Aorta (tissue), 5 donors: ENCODE measurements around the gene CA6. TPM values are rescaled to one million over a fixed set of nuclear protein-coding genes. Genes with fewer than 3 reads are reported as not detected.

Experiments used
- ATAC-seq: fragments of 200-7000 bp; cut with Tn5 transposase; one replicate; pipeline ENCODE4 v1.9.1; 2022; ENCODE audit warnings: moderate library complexity; ENCODE audit not compliant: low FRiP score
- DNase-seq, 2 donors: peaks; one replicate each; pipeline ENCODE4 v3.0.0-alpha.2; 2020
- H3K27ac ChIP-seq, 2 donors: one replicate each; pipeline ENCODE4 v1.5.1; 2013; ENCODE audit warnings: low read length in 2 of 2, mild to moderate bottlenecking in 2 of 2, moderate library complexity in 2 of 2, control low read depth in 1 of 2, inconsistent platforms in 1 of 2, low read depth in 1 of 2
- H3K27me3 ChIP-seq, 2 donors: one replicate each; pipeline ENCODE4 v1.6.1; 2013; ENCODE audit warnings: control low read depth in 1 of 2, low read length in 1 of 2, mild to moderate bottlenecking in 1 of 2, moderate library complexity in 1 of 2; ENCODE audit not compliant: insufficient read depth in 2 of 2, control insufficient read depth in 1 of 2
- H3K36me3 ChIP-seq, 2 donors: one replicate each; pipeline ENCODE4 v1.6.1; 2013; ENCODE audit warnings: control low read depth in 1 of 2, low read length in 1 of 2, mild to moderate bottlenecking in 1 of 2; ENCODE audit not compliant: insufficient read depth in 2 of 2, control insufficient read depth in 1 of 2
- H3K4me1 ChIP-seq, 2 donors: one replicate each; pipeline ENCODE4 v1.6.1; 2013; ENCODE audit warnings: low read length in 2 of 2, control low read depth in 1 of 2, mild to moderate bottlenecking in 1 of 2, moderate library complexity in 1 of 2; ENCODE audit not compliant: insufficient read depth in 2 of 2, control insufficient read depth in 1 of 2
- H3K4me3 ChIP-seq, 2 donors: one replicate each; pipeline ENCODE4 v1.5.1; 2013; ENCODE audit warnings: low read length in 2 of 2, control low read depth in 1 of 2, mild to moderate bottlenecking in 1 of 2
- H3K9me3 ChIP-seq: one replicate; pipeline ENCODE4 v1.6.1; 2013; ENCODE audit warnings: mild to moderate bottlenecking, low read length; ENCODE audit not compliant: control insufficient read depth
- WGBS, 2 donors: extraction: QIAGEN DNeasy Blood & Tissue Kit; methylation state at CpG; one replicate each; pipeline ENCODE4 v1.1.7; 2013; 5-methylcytosine and 5-hydroxymethylcytosine counted together
- intact Hi-C, 2 donors: fragments of 100-400 bp; cut with DNase I; formaldehyde crosslinking; loops; one replicate each; pipeline versions ENCODE4 v1.14.2 to v1.15.0; 2022
- polyA plus RNA-seq, 2 donors: library from polyadenylated mRNA; stranded (reverse); fragments of 200-250 nt; gene quantifications; one replicate each; pipeline ENCODE4 v1.2.3, GENCODE V29; 2013
- total RNA-seq, 2 donors: library from RNA; stranded (reverse); fragmentation: NEBNext Ultra II Directional; extraction: Animal tissue kit (Norgen Biotek cat#: 25700); gene quantifications; one replicate each; pipeline ENCODE4 v1.2.1, GENCODE V29; 2021
- donor health status: healthy with polysubstance abuse.
- donor health status: Bipolar disorder and iron deficiency.
- donor health status: DM: no; HTN: no; CAD: no.
- donor health status: DM: no; HTN: no; CAD: no.
- donor health status: DM: yes; HTN: yes; CAD: no.

CA6 gene
- total and polyA plus RNA-seq, 4 donors, result not detected

- H3K27me3 ChIP-seq, result no peaks in the 10 kb centered on the region
- no peaks in the 10 kb centered on the region for H3K4me1 ChIP-seq
- ATAC-seq (peak; percentile 67), DNase-seq (peak in 1 of 2 donors; percentile 55)
- no peaks in the 10 kb centered on the region for H3K36me3 ChIP-seq
- no peak overlapping the region for H3K4me3 ChIP-seq
- intact Hi-C loops, result loop anchor here (2.0 to 5.0 kb wide), 2 partner anchors 27 to 43 kb away; partner anchors contain the start of gene ENO1 (in 1 of the 2)
- peak overlapping the region; percentile 43 to 52 for H3K27ac ChIP-seq
- 11 to 13% methylated on average over 9 of the region's 9 CpGs for WGBS, 2 donors
- H3K9me3 ChIP-seq, result no peaks in the 10 kb centered on the region
Measured at GRCh38 chr1:8905582-8906191, 40.0 kb upstream of the CA6 start.

GRCh38 chr1:8908388-8909151 is 37.1 kb upstream of the CA6 start:
- no peak for ATAC-seq
- 82 to 86% methylated on average over 18 of the region's 18 CpGs for WGBS, 2 donors
- intact Hi-C loops, result loop anchor here in 1 of 2 donors (5.0 kb wide), 1 partner anchor 46 kb away; no protein-coding TSS in a partner anchor

GRCh38 chr1:8910331-8910730 is 35.3 kb upstream of the CA6 start:
- no peaks in the 10 kb centered on the region for H3K4me1 ChIP-seq
- no peaks in the 10 kb centered on the region for H3K36me3 ChIP-seq
- 93 to 98% methylated on average over 3 of the region's 3 CpGs for WGBS, 2 donors
- DNase-seq (no peak), ATAC-seq (no peak)
- H3K27ac ChIP-seq, result no peak overlapping the region
- H3K4me3 ChIP-seq, result no peak overlapping the region
- intact Hi-C loops, result no loop called here
- H3K27me3 ChIP-seq, result no peaks in the 10 kb centered on the region
- no peaks in the 10 kb centered on the region for H3K9me3 ChIP-seq

More at GRCh38 chr1:8908388-8909151, 37.1 kb upstream of the CA6 start:
- H3K36me3 ChIP-seq, result no peaks in the 10 kb centered on the region
- no peak for DNase-seq
- H3K27me3 ChIP-seq, result no peaks in the 10 kb centered on the region
- H3K27ac ChIP-seq, result peak overlapping the region in 1 of 2 donors; percentile 10
- no peaks in the 10 kb centered on the region for H3K4me1 ChIP-seq
- H3K4me3 ChIP-seq, result no peak overlapping the region
- H3K9me3 ChIP-seq, result no peaks in the 10 kb centered on the region

- Histone ChIP-seq H3K36me3 (no peaks in the 10 kb centered on the region), H3K27ac (no peak overlapping the region), H3K27me3 (no peaks in the 10 kb centered on the region), H3K4me3 (no peak overlapping the region), H3K9me3 (no peaks in the 10 kb centered on the region), H3K4me1 (no peaks in the 10 kb centered on the region)
- intact Hi-C loops, result no loop called here
- ATAC-seq (no peak), DNase-seq (no peak)
- WGBS, 2 donors, result 85 to 89% methylated on average over 6 of the region's 6 CpGs
Measured at GRCh38 chr1:8910914-8911313, 34.8 kb upstream of the CA6 start.

- WGBS, 2 donors, result 92 to 95% methylated on average over 13 to 16 of the region's 17 CpGs
- no peak for DNase-seq
- no peaks in the 10 kb centered on the region for H3K9me3 ChIP-seq
- no peaks in the 10 kb centered on the region for H3K4me1 ChIP-seq
- intact Hi-C loops, result no loop called here
- no peak for ATAC-seq
- H3K36me3 ChIP-seq, result no peaks in the 10 kb centered on the region
- no peak overlapping the region for H3K27ac ChIP-seq
- no peaks in the 10 kb centered on the region for H3K27me3 ChIP-seq
- no peak overlapping the region for H3K4me3 ChIP-seq
Measured at GRCh38 chr1:8911416-8912309, 34.0 kb upstream of the CA6 start.

GRCh38 chr1:8913457-8913856 is 32.2 kb upstream of the CA6 start:
- intact Hi-C loops, result no loop called here
- Histone ChIP-seq H3K27me3 (no peaks in the 10 kb centered on the region), H3K9me3 (no peaks in the 10 kb centered on the region), H3K27ac (no peak overlapping the region), H3K4me1 (no peaks in the 10 kb centered on the region), H3K4me3 (no peak overlapping the region), H3K36me3 (no peaks in the 10 kb centered on the region)
- ATAC-seq (no peak), DNase-seq (no peak)
- 82 to 89% methylated on average over 9 of the region's 9 CpGs for WGBS, 2 donors

- Histone ChIP-seq H3K4me3 (no peak overlapping the region), H3K27me3 (no peaks in the 10 kb centered on the region), H3K4me1 (no peaks in the 10 kb centered on the region), H3K9me3 (no peaks in the 10 kb centered on the region), H3K27ac (no peak overlapping the region), H3K36me3 (no peaks in the 10 kb centered on the region)
- ATAC-seq, result no peak
- intact Hi-C loops, result no loop called here
- no peak for DNase-seq
- 86 to 90% methylated on average over 7 of the region's 7 CpGs for WGBS, 2 donors
Measured at GRCh38 chr1:8914466-8914865, 31.2 kb upstream of the CA6 start.

- Histone ChIP-seq H3K4me1 (no peaks in the 10 kb centered on the region), H3K9me3 (no peaks in the 10 kb centered on the region), H3K4me3 (no peak overlapping the region), H3K36me3 (no peaks in the 10 kb centered on the region), H3K27me3 (no peaks in the 10 kb centered on the region), H3K27ac (no peak overlapping the region)
- no peak for ATAC-seq
- no peak for DNase-seq
- intact Hi-C loops, result loop anchor here (5.0 kb wide), 3 partner anchors 72 to 192 kb away; no protein-coding TSS in a partner anchor
- 54 to 59% methylated on average over 3 of the region's 3 CpGs for WGBS, 2 donors
Measured at GRCh38 chr1:8915446-8915845, 30.2 kb upstream of the CA6 start.
